T-cell (primary cell): Measurements from ENCODE around the gene TBRG1. TPM values are rescaled to one million over a fixed set of nuclear protein-coding genes. Genes with fewer than 3 reads are reported as not detected.

ENCODE experiments used
- ATAC-seq, 4 experiments: fragments of 200-7000 bp in 3 of 4; fragments of 150-1000 bp in 1 of 4; cut with Tn5 transposase; replicated peaks in 1 of 4; 1 replicate in 3 of 4; 2 replicates in 1 of 4; pipeline ENCODE4 v1.10.0; 2021; ENCODE audit warnings: moderate library complexity in 3 of 4, mild to moderate bottlenecking in 2 of 4, moderate number of reproducible peaks in 1 of 4
- CTCF ChIA-PET, 2 donors: fragments of 300-600 bp; sonication (Branson Sonifier 250); formaldehyde crosslinking; loops; one replicate each; lab custom pipeline; 2022; ENCODE audit warnings: antibody characterized with exemption in 2 of 2; lab: Charles Lee
- POLR2A ChIA-PET, 2 donors: fragments of 300-600 bp; sonication (Branson Sonifier 250); formaldehyde crosslinking; loops; one replicate each; lab custom pipeline; 2022; ENCODE audit warnings: antibody characterized with exemption in 2 of 2; lab: Charles Lee
- DNase-seq, 35 experiments: peaks; one replicate each; pipeline versions ENCODE4 v3.0.0 to v3.0.0-alpha.2; 2013 to 2023
- H3K27ac ChIP-seq: one replicate; pipeline ENCODE4 v1.5.1; 2013; ENCODE audit warnings: low read length
- H3K27me3 ChIP-seq, 2 experiments: replicated peaks in 1 of 2; 1 replicate in 1 of 2; 2 replicates in 1 of 2; pipeline versions ENCODE4 v1.6.1 to v1.7.0; 2013; ENCODE audit warnings: low read length in 1 of 2, mixed read lengths in 1 of 2; ENCODE audit not compliant: control insufficient read depth in 2 of 2, insufficient read depth in 2 of 2; ENCODE audit errors: extremely low read depth in 1 of 2
- H3K36me3 ChIP-seq, 2 donors: 1 replicate in 1 of 2; 2 replicates in 1 of 2; pipeline versions ENCODE4 v1.6.1 to v1.7.0; 2013; ENCODE audit warnings: low read length in 1 of 2; ENCODE audit not compliant: control insufficient read depth in 2 of 2, insufficient read depth in 1 of 2; ENCODE audit errors: extremely low read depth in 1 of 2
- H3K4me1 ChIP-seq, 2 experiments: 1 replicate in 1 of 2; 2 replicates in 1 of 2; pipeline versions ENCODE4 v1.6.1 to v1.7.0; 2013; ENCODE audit warnings: low read length in 2 of 2, mixed read lengths in 1 of 2; ENCODE audit not compliant: insufficient read depth in 2 of 2, control insufficient read depth in 1 of 2; ENCODE audit errors: extremely low read depth in 1 of 2
- H3K4me3 ChIP-seq, 2 donors: 1 replicate in 1 of 2; 2 replicates in 1 of 2; pipeline versions ENCODE4 v1.5.1 to v1.7.0; 2013; ENCODE audit warnings: mild to moderate bottlenecking in 2 of 2, low read length in 1 of 2, moderate library complexity in 1 of 2; ENCODE audit not compliant: control insufficient read depth in 1 of 2; ENCODE audit errors: extremely low read depth in 1 of 2
- H3K9me3 ChIP-seq: 2 replicates; pipeline ENCODE4 v1.7.0; 2013
- H3K27ac Mint-ChIP-seq, 2 donors: one replicate each; pipeline ENCODE4 v1.8.0; 2020 to 2021; ENCODE audit warnings: mild to moderate bottlenecking in 2 of 2, mixed read lengths in 2 of 2
- H3K27me3 Mint-ChIP-seq, 2 donors: one replicate each; pipeline ENCODE4 v1.8.0; 2021 to 2022; ENCODE audit warnings: mixed read lengths in 2 of 2
- H3K36me3 Mint-ChIP-seq: one replicate; pipeline ENCODE4 v1.8.0; 2021; ENCODE audit warnings: mixed read lengths
- H3K4me1 Mint-ChIP-seq, 3 donors: one replicate each; pipeline ENCODE4 v1.8.0; 2020 to 2022; ENCODE audit warnings: mixed read lengths in 3 of 3, mild to moderate bottlenecking in 1 of 3
- H3K4me3 Mint-ChIP-seq, 3 donors: one replicate each; pipeline ENCODE4 v1.8.0; 2020 to 2022; ENCODE audit warnings: mild to moderate bottlenecking in 3 of 3, mixed read lengths in 3 of 3, moderate library complexity in 3 of 3
- H3K9me3 Mint-ChIP-seq, 3 donors: one replicate each; pipeline ENCODE4 v1.8.0; 2020 to 2022; ENCODE audit warnings: mixed read lengths in 3 of 3
- WGBS: methylation state at CpG from one replicate; pipeline ENCODE4 v1.1.5; 2013; ENCODE audit warnings: missing lambda C conversion rate; ENCODE audit not compliant: insufficient coverage; 5-methylcytosine and 5-hydroxymethylcytosine counted together
- total RNA-seq, 35 experiments: library from RNA in 6 of 35; stranded (reverse) in 6 of 35; fragments of 120-200 nt in 1 of 35; gene quantifications; one replicate each; pipeline versions ENCODE4 v1.2.1 to v1.2.4 and lab custom pipeline; 2013 to 2026

TBRG1 gene
- total RNA-seq, 5 donors from 2014 or later (not counting 1 experiment from before 2014, with no cell fraction given), result 55.5 to 74.8 (median 72.0) TPM

DNA sequence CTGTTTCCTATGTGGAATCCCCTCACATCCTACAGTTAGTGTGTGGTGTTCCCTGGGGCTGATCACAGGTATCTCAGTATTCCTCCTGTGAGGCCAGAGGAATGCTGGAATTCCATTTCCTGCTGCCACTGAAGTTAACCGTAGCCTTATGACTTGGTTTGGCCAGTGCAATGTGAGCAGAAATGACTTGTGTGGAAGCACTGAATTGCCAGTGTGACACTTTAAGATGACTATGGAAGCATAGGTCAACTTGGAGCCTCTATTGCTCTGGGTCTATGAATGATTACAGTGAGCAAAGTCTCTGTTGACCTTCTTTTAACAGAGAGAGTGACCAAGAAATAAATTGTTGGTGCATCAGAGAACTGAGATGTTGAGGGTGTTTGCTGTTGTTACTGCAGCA lies 16.5 kb downstream of the TBRG1 start:
- no peak overlapping the region for H3K27ac Mint-ChIP-seq
- H3K4me3 Mint-ChIP-seq, result no peak overlapping the region
- H3K4me1 Mint-ChIP-seq, result no peaks in the 10 kb centered on the region
- POLR2A ChIA-PET, result no interaction called here
- H3K4me1 ChIP-seq, result no peaks in the 10 kb centered on the region
- peaks cover 17% of the 10 kb centered on the region for H3K36me3 Mint-ChIP-seq
- H3K4me3 ChIP-seq, result no peak overlapping the region
- ATAC-seq (no peak), DNase-seq (no peak)
- WGBS, result 100% methylated on average over 1 of the region's 1 CpG
- no peaks in the 10 kb centered on the region for H3K9me3 ChIP-seq
- H3K36me3 ChIP-seq, result peaks cover 0 to 35% of the 10 kb centered on the region in 2 donors
- H3K27me3 ChIP-seq, result no peaks in the 10 kb centered on the region
- CTCF ChIA-PET, result interaction anchor here in 1 of 2 donors (0.9 kb wide), 1 partner anchor 237 kb away, joined by 3 read pairs; no protein-coding TSS in a partner anchor
- no peak overlapping the region for H3K27ac ChIP-seq
- no peaks in the 10 kb centered on the region for H3K9me3 Mint-ChIP-seq
- H3K27me3 Mint-ChIP-seq, result no peaks in the 10 kb centered on the region

DNA sequence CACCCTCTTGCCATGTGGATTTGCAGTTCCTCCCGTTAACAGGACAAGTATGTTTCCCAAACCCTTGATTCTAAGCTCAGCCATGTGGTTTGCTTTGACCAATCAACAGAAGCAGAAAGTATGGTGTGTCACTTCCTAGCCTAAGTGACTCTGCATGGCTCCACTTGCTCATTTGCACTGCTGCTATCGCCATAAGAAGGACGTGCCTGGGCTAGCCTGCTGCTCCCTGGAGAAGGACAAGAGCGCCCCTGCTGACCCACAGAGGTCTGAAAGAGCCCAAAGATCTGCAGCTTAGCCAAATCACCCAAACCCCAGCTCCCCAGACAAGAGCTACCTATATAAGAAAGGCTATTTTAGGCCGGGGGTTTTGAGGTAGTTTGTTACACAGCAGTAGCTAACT lies 18.0 kb downstream of the TBRG1 start:
- no peak overlapping the region for H3K27ac Mint-ChIP-seq
- POLR2A ChIA-PET, result no interaction called here
- 88% methylated on average over 1 of the region's 5 CpGs for WGBS

DNA sequence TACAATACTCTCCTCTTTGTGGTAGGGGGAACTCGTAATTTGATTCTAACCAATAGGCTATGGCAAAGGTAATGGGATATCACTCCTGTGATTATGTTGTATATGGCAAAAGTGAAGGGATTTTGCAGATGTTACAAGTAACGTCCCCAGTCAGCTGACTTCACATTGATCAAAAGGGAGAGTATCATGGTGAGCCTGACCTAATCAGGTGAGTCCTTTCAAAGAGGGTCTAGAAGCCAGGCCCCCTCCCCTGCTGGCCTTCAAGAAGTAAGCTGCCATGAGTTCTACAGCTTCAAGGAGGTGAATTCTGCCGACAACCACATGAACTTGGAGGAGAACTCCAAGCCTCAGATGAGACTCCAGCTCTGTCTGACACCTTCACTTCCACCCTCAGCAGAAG lies 20.0 kb downstream of the TBRG1 start:
- no peaks in the 10 kb centered on the region for H3K27me3 Mint-ChIP-seq
- ATAC-seq (no peak), DNase-seq (no peak)
- Histone ChIP-seq H3K36me3 (peaks cover 3 to 8% of the 10 kb centered on the region in 2 donors), H3K9me3 (no peaks in the 10 kb centered on the region), H3K27me3 (no peaks in the 10 kb centered on the region), H3K27ac (no peak overlapping the region), H3K4me1 (peaks cover 0 to 3% of the 10 kb centered on the region in 2 experiments), H3K4me3 (no peak overlapping the region)
- peaks cover 0 to 4% (median 3%) of the 10 kb centered on the region in 3 donors for H3K4me1 Mint-ChIP-seq
- H3K27ac Mint-ChIP-seq, result no peak overlapping the region
- H3K9me3 Mint-ChIP-seq, result no peaks in the 10 kb centered on the region
- WGBS, result 83% methylated on average over 2 of the region's 3 CpGs
- peaks cover 4% of the 10 kb centered on the region for H3K36me3 Mint-ChIP-seq
- H3K4me3 Mint-ChIP-seq, result no peak overlapping the region
- CTCF ChIA-PET, result interaction anchor here (1.4 to 3.2 kb wide), 3 partner anchors 27 to 194 kb away, joined by 3 to 10 read pairs (median 3); no protein-coding TSS in a partner anchor
- POLR2A ChIA-PET, result no interaction called here

More for the DNA sequence above, 18.0 kb downstream of the TBRG1 start:
- no peaks in the 10 kb centered on the region for H3K27me3 Mint-ChIP-seq
- ATAC-seq, result no peak
- Histone ChIP-seq H3K27me3 (no peaks in the 10 kb centered on the region), H3K36me3 (peaks cover 0 to 26% of the 10 kb centered on the region in 2 donors), H3K4me3 (no peak overlapping the region), H3K27ac (no peak overlapping the region), H3K4me1 (peaks cover 0 to 3% of the 10 kb centered on the region in 2 experiments), H3K9me3 (no peaks in the 10 kb centered on the region)
- H3K4me1 Mint-ChIP-seq, result peaks cover 0 to 4% (median 3%) of the 10 kb centered on the region in 3 donors
- peaks cover 16% of the 10 kb centered on the region for H3K36me3 Mint-ChIP-seq
- no peaks in the 10 kb centered on the region for H3K9me3 Mint-ChIP-seq
- no peak for DNase-seq
- no peak overlapping the region for H3K4me3 Mint-ChIP-seq
- CTCF ChIA-PET, result interaction anchor here in 1 of 2 donors (1.2 kb wide), 1 partner anchor 154 kb away, joined by 3 read pairs; no protein-coding TSS in a partner anchor

DNA sequence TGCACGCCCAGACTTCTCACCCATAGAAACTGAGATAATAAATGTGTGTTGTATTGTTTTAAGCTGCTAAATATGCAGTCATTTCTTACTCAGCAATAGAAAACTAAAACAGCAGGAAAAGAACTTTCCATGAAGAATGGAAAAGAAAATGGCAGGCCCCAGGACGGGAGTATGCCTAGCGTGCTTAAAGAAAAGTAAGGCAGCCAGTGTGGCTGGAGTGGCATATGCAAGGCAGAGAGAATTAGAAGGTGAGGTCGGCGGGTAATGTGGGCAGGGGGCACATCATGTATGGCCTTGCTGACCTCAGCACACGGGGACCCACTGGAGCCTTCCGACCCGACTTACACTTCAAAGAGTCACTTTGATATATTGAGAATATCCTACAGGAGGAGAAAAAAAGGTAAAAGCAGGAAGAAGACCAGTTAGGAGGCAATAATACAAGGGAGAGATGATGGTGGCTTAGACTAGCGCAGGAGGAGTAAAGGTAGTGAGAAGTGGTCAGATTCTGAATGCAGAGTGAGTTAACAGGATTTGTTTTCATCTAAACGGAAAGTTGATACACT lies 20.5 kb downstream of the TBRG1 start:
- Mint-ChIP-seq H3K27ac (no peak overlapping the region), H3K9me3 (no peaks in the 10 kb centered on the region), H3K4me3 (no peak overlapping the region), H3K27me3 (no peaks in the 10 kb centered on the region), H3K4me1 (peaks cover 0 to 4% (median 3%) of the 10 kb centered on the region in 3 donors), H3K36me3 (no peaks in the 10 kb centered on the region)
- peaks cover 3 to 4% of the 10 kb centered on the region in 2 donors for H3K36me3 ChIP-seq
- no peaks in the 10 kb centered on the region for H3K9me3 ChIP-seq
- ATAC-seq (no peak), DNase-seq (no peak)
- ChIA-PET POLR2A (no interaction called here), CTCF (interaction anchor here (1.1 to 3.2 kb wide), 3 partner anchors 26 to 158 kb away, joined by 3 to 10 read pairs (median 3); partner anchors contain the start of genes SIAE (in 1 of the 2) and SPA17 (in 1 of the 2))
- H3K27me3 ChIP-seq, result no peaks in the 10 kb centered on the region
- H3K4me1 ChIP-seq, result peaks cover 0 to 3% of the 10 kb centered on the region in 2 experiments
- no peak overlapping the region for H3K27ac ChIP-seq
- H3K4me3 ChIP-seq, result no peak overlapping the region
- 100% methylated on average over 1 of the region's 10 CpGs for WGBS

DNA sequence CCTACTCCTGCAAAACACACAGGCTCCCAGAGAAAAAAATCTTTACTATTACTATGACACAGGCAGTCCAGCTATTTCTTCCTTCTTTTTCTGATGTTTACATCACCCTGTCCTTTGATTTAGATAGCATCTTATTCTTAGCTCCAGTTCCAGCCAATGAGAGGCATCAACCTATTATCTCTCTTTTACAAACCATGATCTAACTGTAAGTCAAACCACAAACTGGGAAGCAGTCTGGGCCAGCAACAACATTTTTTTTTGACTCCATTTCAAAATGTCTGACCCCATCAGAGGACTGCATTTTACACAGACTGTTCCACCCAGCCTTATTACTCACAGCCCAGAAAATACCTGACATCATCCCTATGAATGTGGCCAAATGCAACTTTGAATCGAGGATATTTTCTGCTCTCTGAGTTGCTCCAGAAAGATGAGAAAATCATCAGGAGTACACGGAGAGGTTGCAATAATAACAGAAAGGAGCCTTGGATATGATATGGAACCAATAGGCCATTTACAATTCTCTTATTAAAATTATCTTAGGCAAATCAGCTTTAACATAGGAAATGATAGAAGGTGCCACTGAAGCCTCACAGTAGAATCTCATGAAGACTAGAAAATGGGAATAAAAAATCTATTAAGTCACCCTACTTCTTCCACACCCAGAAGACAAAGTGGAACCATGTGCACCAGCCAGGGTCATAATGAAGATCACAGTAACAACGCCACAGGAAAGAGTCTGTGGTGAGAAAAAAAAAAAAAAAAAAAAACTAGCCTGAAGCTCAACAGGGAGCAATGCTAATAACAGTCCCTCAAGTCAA lies 21.2 kb downstream of the TBRG1 start:
- H3K36me3 ChIP-seq, result peaks cover 3 to 4% of the 10 kb centered on the region in 2 donors
- Mint-ChIP-seq H3K27me3 (no peaks in the 10 kb centered on the region), H3K4me3 (no peak overlapping the region), H3K36me3 (no peaks in the 10 kb centered on the region), H3K27ac (no peak overlapping the region), H3K4me1 (peaks cover 0 to 4% (median 3%) of the 10 kb centered on the region in 3 donors), H3K9me3 (no peaks in the 10 kb centered on the region)
- no peaks in the 10 kb centered on the region for H3K9me3 ChIP-seq
- H3K4me1 ChIP-seq, result peaks cover 0 to 3% of the 10 kb centered on the region in 2 experiments
- no peak overlapping the region for H3K27ac ChIP-seq
- CTCF ChIA-PET, result interaction anchor here (0.6 to 3.2 kb wide), 16 partner anchors 9 to 698 kb away, joined by 3 to 15 read pairs (median 3); partner anchors contain the start of genes SIAE (in 1 of the 2), SPA17 (in 1 of the 2) and TBRG1 (in 1 of the 2)
- H3K27me3 ChIP-seq, result no peaks in the 10 kb centered on the region
- WGBS, result no CpG with 5 or more reads among the region's 3 CpGs
- ATAC-seq (peak in 1 of 4 experiments; percentile 8), DNase-seq (no peak)
- no peak overlapping the region for H3K4me3 ChIP-seq
- POLR2A ChIA-PET, result interaction anchor here in 1 of 2 donors (0.6 kb wide), 2 partner anchors 146 to 284 kb away, joined by 5 read pairs; no protein-coding TSS in a partner anchor
